ENCODE results near the gene FCGBP. TPM values are rescaled to one million over a fixed set of nuclear protein-coding genes. Genes with fewer than 3 reads are reported as not detected.

Gene FCGBP
- total RNA-seq, 1 experiment from 2014 or later, result 5.7 TPM

DNA sequence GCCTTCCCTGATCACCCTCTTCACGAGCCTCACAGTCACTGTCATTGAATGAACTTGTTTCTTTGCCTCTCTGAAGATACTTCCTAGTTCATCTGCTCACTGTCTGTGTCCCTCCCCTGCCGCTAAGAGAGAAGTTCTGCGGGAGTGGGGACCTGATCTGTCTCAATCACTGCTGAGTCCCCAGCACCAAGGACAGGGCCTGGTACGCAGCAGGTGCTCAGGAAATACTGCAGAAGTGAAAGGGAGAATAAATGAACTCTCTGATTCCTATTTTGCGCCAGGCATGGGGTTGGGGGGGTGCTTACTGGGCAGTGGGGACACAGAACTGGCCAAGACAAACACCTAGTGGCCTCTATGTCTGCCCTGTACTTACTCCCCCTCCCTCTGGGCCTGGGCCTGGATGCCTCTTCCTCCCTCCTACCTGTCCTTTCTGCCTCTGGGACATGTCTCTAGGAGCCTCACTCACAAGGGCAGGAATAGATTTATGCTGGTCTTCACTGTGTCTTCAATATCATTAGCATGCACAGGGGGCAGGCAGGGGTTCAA lies 17.5 kb downstream of the FCGBP start:
- ChIA-PET RAD21 (ENCODE audit: low non-redundant PET in 1 of 2, low total read pairs in 2 of 2, uncharacterized antibody in 2 of 2, unreplicated experiment in 2 of 2) (no interaction called here), CTCF (no interaction called here), POLR2A (no interaction called here)
- Histone ChIP-seq H2AFZ (ENCODE audit: low read depth, low read length, poor library complexity, severe bottlenecking) (no peak overlapping the region), H3K4me2 (ENCODE audit: low read length) (no peak overlapping the region), H3K4me1 (ENCODE audit: control insufficient read depth in 1 of 2, insufficient read depth in 2 of 2, low read length in 2 of 2) (no peaks in the 10 kb centered on the region), H3K27ac (ENCODE audit: low read depth, low read length) (no peak overlapping the region), H3K9me3 (ENCODE audit: control insufficient read depth in 1 of 2, insufficient read depth in 1 of 2, low read depth in 1 of 2, low read length in 2 of 2) (no peaks in the 10 kb centered on the region; a peak in 1 of 4 replicates), H3K79me2 (ENCODE audit: insufficient read depth, low read length) (no peaks in the 10 kb centered on the region), H3K27me3 (ENCODE audit: insufficient read depth, low read length) (no peaks in the 10 kb centered on the region), H3K4me3 (replicated peaks in 1 of 2; ENCODE audit: low read depth in 1 of 2, low read length in 2 of 2) (no peak overlapping the region), H3K36me3 (ENCODE audit: control insufficient read depth in 1 of 2, insufficient read depth in 2 of 2, low read length in 2 of 2) (no peaks in the 10 kb centered on the region), H4K20me1 (ENCODE audit: insufficient read depth) (no peaks in the 10 kb centered on the region), H3K9ac (ENCODE audit: low read length) (no peak overlapping the region), H3K9me2 (ENCODE audit: insufficient read depth) (no peaks in the 10 kb centered on the region)
- intact Hi-C loops (cut with micrococcal nuclease), result no loop called here
- DNase-seq (ENCODE audit: low read depth, low spot score) (no peak), ATAC-seq (no peak)
- TF ChIP-seq EZH2 (IDR thresholded peaks at IDR 0.05) (no peak), YY1 (IDR thresholded peaks at IDR 0.05; ENCODE audit: extremely low read depth, insufficient replicate concordance, low read depth, low read length) (no peak)
- TF ChIP-seq, protein P1, sequence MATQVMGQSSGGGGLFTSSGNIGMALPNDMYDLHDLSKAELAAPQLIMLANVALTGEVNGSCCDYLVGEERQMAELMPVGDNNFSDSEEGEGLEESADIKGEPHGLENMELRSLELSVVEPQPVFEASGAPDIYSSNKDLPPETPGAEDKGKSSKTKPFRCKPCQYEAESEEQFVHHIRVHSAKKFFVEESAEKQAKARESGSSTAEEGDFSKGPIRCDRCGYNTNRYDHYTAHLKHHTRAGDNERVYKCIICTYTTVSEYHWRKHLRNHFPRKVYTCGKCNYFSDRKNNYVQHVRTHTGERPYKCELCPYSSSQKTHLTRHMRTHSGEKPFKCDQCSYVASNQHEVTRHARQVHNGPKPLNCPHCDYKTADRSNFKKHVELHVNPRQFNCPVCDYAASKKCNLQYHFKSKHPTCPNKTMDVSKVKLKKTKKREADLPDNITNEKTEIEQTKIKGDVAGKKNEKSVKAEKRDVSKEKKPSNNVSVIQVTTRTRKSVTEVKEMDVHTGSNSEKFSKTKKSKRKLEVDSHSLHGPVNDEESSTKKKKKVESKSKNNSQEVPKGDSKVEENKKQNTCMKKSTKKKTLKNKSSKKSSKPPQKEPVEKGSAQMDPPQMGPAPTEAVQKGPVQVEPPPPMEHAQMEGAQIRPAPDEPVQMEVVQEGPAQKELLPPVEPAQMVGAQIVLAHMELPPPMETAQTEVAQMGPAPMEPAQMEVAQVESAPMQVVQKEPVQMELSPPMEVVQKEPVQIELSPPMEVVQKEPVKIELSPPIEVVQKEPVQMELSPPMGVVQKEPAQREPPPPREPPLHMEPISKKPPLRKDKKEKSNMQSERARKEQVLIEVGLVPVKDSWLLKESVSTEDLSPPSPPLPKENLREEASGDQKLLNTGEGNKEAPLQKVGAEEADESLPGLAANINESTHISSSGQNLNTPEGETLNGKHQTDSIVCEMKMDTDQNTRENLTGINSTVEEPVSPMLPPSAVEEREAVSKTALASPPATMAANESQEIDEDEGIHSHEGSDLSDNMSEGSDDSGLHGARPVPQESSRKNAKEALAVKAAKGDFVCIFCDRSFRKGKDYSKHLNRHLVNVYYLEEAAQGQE (IDR thresholded peaks at IDR 0.05; ENCODE audit: low read depth), result peak; percentile 45
- no TSS peak for BruUV-seq (replicated peaks)

DNA sequence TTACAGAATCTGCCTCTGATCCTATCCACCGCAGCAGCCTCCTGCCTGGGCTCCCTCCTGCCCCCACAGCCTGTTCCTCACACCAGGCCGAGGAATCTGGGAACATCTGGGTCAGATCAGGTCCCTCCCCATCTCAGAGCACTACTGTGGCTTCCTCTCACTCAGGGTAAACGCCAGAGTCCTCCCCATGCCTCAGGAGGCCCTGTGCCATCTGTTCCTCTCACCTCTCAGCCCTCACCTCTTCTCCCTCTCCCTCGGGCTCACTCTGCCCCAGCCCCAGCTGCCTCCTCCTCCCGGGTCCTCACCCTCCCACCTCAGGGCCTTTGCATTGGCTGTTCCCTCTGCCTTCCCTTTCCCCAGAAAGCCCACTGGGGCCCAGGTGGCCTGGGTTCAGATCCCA lies 18.2 kb downstream of the FCGBP start:
- CTCF ChIA-PET, result no interaction called here
- no peak for TF ChIP-seq JUND (IDR thresholded peaks at IDR 0.05)
- no peak for TF ChIP-seq POLR2AphosphoS5 (IDR thresholded peaks at IDR 0.05; ENCODE audit: low read depth, low read length)
- no peak for TF ChIP-seq EZH2phosphoT487 (IDR thresholded peaks at IDR 0.05; ENCODE audit: borderline replicate concordance)
- TF ChIP-seq CEBPB (IDR thresholded peaks at IDR 0.05; ENCODE audit: low read depth), result no peak
- TF ChIP-seq ELF1 (IDR thresholded peaks at IDR 0.05; ENCODE audit: borderline replicate concordance, low read depth), result no peak
- TF ChIP-seq FOSL1 (IDR thresholded peaks at IDR 0.05; ENCODE audit: low read depth), result no peak
- TF ChIP-seq, protein P2, sequence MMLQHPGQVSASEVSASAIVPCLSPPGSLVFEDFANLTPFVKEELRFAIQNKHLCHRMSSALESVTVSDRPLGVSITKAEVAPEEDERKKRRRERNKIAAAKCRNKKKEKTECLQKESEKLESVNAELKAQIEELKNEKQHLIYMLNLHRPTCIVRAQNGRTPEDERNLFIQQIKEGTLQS (IDR thresholded peaks at IDR 0.05), result no peak
- TF ChIP-seq, protein P3, sequence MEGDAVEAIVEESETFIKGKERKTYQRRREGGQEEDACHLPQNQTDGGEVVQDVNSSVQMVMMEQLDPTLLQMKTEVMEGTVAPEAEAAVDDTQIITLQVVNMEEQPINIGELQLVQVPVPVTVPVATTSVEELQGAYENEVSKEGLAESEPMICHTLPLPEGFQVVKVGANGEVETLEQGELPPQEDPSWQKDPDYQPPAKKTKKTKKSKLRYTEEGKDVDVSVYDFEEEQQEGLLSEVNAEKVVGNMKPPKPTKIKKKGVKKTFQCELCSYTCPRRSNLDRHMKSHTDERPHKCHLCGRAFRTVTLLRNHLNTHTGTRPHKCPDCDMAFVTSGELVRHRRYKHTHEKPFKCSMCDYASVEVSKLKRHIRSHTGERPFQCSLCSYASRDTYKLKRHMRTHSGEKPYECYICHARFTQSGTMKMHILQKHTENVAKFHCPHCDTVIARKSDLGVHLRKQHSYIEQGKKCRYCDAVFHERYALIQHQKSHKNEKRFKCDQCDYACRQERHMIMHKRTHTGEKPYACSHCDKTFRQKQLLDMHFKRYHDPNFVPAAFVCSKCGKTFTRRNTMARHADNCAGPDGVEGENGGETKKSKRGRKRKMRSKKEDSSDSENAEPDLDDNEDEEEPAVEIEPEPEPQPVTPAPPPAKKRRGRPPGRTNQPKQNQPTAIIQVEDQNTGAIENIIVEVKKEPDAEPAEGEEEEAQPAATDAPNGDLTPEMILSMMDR (IDR thresholded peaks at IDR 0.05 in 2 of 3, conservative IDR thresholded peaks at IDR 0.05 in 1 of 3; ENCODE audit: borderline replicate concordance in 1 of 3, insufficient read depth in 1 of 3, low read depth in 2 of 3, low read length in 2 of 3), result no peak
- TF ChIP-seq POLR2A (IDR thresholded peaks at IDR 0.05; ENCODE audit: borderline replicate concordance, extremely low read depth, insufficient read depth, insufficient read length), result no peak
- TF ChIP-seq ZFX (IDR thresholded peaks at IDR 0.05), result no peak
- TF ChIP-seq CBX3 (IDR thresholded peaks at IDR 0.05; ENCODE audit: low read depth), result no peak

More for the DNA sequence above, 18.2 kb downstream of the FCGBP start:
- Histone ChIP-seq H4K20me1 (ENCODE audit: insufficient read depth) (no peaks in the 10 kb centered on the region), H3K36me3 (ENCODE audit: control insufficient read depth in 1 of 2, insufficient read depth in 2 of 2, low read length in 2 of 2) (no peaks in the 10 kb centered on the region), H2AFZ (ENCODE audit: low read depth, low read length, poor library complexity, severe bottlenecking) (no peak overlapping the region), H3K4me1 (ENCODE audit: control insufficient read depth in 1 of 2, insufficient read depth in 2 of 2, low read length in 2 of 2) (no peaks in the 10 kb centered on the region), H3K9ac (ENCODE audit: low read length) (no peak overlapping the region), H3K27ac (ENCODE audit: low read depth, low read length) (no peak overlapping the region), H3K9me3 (ENCODE audit: control insufficient read depth in 1 of 2, insufficient read depth in 1 of 2, low read depth in 1 of 2, low read length in 2 of 2) (no peaks in the 10 kb centered on the region; a peak in 1 of 4 replicates), H3K79me2 (ENCODE audit: insufficient read depth, low read length) (no peaks in the 10 kb centered on the region), H3K4me2 (ENCODE audit: low read length) (no peak overlapping the region), H3K4me3 (replicated peaks in 1 of 2; ENCODE audit: low read depth in 1 of 2, low read length in 2 of 2) (no peak overlapping the region), H3K9me2 (ENCODE audit: insufficient read depth) (no peaks in the 10 kb centered on the region), H3K27me3 (ENCODE audit: insufficient read depth, low read length) (no peaks in the 10 kb centered on the region)
- no peak for DNase-seq (ENCODE audit: low read depth, low spot score)
- RAD21 ChIA-PET (ENCODE audit: low non-redundant PET in 1 of 2, low total read pairs in 2 of 2, uncharacterized antibody in 2 of 2, unreplicated experiment in 2 of 2), result no interaction called here
- BruUV-seq (replicated peaks), result no TSS peak
- POLR2A ChIA-PET, result no interaction called here
- intact Hi-C loops (cut with micrococcal nuclease), result no loop called here
- no peak for ATAC-seq

Data from HCT116 (cell line).